Gastroesophageal sphincter (tissue), 4 donors: Measurements from ENCODE around the gene PPP6R3. TPM values are rescaled to one million over a fixed set of nuclear protein-coding genes. Genes with fewer than 3 reads are reported as not detected.
A peak's percentile ranks its signal among the peaks of the same experiment; 100 is the strongest.
"Not testable (repeated sequence)": the region's sequence is repeated elsewhere in the genome, so short reads cannot be mapped to it uniquely, and the experiment has no call there.

Experiments used
- ATAC-seq: fragments of 150-250 bp; one replicate; pipeline ENCODE4 v1.9.1; 2016; ENCODE audit warnings: mild to moderate bottlenecking, moderate library complexity
- H3K27ac ChIP-seq, 4 donors: fragments of 200-600 bp; sonication (generic) in 3 of 4; 1 replicate in 3 of 4; 2 replicates in 1 of 4; pipeline ENCODE4 v1.5.1; 2016 to 2019
- H3K27me3 ChIP-seq: fragments of 200-600 bp; sonication (generic); one replicate; pipeline ENCODE4 v1.5.1; 2019
- H3K36me3 ChIP-seq, 2 donors: fragments of 200-600 bp; sonication (generic); one replicate each; pipeline ENCODE4 v1.5.1; 2019; ENCODE audit warnings: control low read depth in 1 of 2
- H3K4me1 ChIP-seq, 3 donors: fragments of 200-600 bp; sonication (generic); 1 replicate in 2 of 3; 2 replicates in 1 of 3; pipeline ENCODE4 v1.5.1; 2016 to 2019; ENCODE audit warnings: control low read depth in 2 of 3
- H3K4me3 ChIP-seq, 2 donors: fragments of 200-600 bp; sonication (generic); one replicate each; pipeline ENCODE4 v1.5.1; 2019; ENCODE audit warnings: mild to moderate bottlenecking in 1 of 2, moderate library complexity in 1 of 2
- H3K9me3 ChIP-seq, 3 donors: fragments of 200-600 bp; sonication (generic); one replicate each; pipeline ENCODE4 v1.5.1; 2017 to 2019; ENCODE audit warnings: control low read depth in 2 of 3
- EP300 ChIP-seq: sonication (generic); formaldehyde crosslinking; IDR thresholded peaks from one replicate; pipeline ENCODE4 v1.6.1; 2017; ENCODE audit warnings: antibody characterized with exemption, mild to moderate bottlenecking
- POLR2A ChIP-seq, 2 donors: fragments of 450-650 bp; IDR thresholded peaks; one replicate each; pipeline ENCODE4 v1.6.1; 2017; ENCODE audit warnings: antibody characterized with exemption in 2 of 2, mild to moderate bottlenecking in 2 of 2, moderate library complexity in 1 of 2
- POLR2AphosphoS5 ChIP-seq: sonication (generic); formaldehyde crosslinking; IDR thresholded peaks from one replicate; pipeline ENCODE4 v1.6.1; 2017; ENCODE audit warnings: antibody characterized with exemption
- WGBS, 2 donors: methylation state at CpG; one replicate each; pipeline ENCODE4 v1.1.5; 2018; ENCODE audit warnings: low coverage in 1 of 2; 5-methylcytosine and 5-hydroxymethylcytosine counted together
- total RNA-seq, 4 donors: library from RNA; depleted of rRNA; stranded (reverse); fragments of >200 nt; gene quantifications; one replicate each; pipeline ENCODE4 v1.1.0, GENCODE V29; 2016
- TF ChIP-seq, protein P1 (sequence below), 4 experiments: fragments of 200-600 bp in 2 of 4; fragments of 450-650 bp in 2 of 4; sonication (generic) in 1 of 4; IDR thresholded peaks; one replicate each; pipeline ENCODE4 v1.5.1; 2017 to 2019; ENCODE audit warnings: antibody characterized with exemption in 4 of 4, mild to moderate bottlenecking in 2 of 4, moderate library complexity in 2 of 4

Gene PPP6R3
- total RNA-seq, 4 donors from 2014 or later = 128 to 164 (median 144) TPM

DNA sequence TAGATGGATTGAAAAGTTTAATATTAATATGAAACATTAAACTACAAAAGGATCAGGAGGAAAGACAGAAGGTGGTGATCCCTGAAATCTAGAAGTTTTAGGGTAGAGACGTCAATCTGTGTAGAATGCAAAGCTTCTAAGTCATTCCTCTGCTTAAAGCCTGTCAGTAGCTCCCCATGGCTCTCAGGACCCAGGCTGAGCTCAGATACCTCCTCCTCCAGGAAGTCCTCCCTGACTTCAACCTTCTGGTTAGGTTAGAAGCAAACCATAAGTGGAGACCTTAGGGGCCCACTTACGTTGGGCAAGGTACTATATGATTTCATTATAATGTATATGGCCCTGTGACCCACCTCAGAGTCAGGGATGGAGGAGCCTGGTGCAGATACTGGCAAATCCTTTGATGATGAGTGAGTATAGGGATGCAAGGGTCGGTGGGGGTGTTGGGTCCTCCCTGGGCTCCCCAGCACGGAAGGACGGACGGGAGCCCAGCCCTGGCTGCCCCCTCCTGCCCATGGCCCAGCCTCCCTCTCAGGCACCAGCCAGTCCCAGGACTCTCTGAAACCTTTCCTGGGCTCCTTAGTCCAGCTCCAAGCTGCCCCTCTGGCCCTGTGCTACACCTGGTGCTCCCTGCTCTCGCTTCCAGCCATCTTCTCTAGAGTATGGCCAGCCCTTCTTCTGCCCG lies 3.2 kb upstream of the PPP6R3 start:
- TF ChIP-seq, protein P1, sequence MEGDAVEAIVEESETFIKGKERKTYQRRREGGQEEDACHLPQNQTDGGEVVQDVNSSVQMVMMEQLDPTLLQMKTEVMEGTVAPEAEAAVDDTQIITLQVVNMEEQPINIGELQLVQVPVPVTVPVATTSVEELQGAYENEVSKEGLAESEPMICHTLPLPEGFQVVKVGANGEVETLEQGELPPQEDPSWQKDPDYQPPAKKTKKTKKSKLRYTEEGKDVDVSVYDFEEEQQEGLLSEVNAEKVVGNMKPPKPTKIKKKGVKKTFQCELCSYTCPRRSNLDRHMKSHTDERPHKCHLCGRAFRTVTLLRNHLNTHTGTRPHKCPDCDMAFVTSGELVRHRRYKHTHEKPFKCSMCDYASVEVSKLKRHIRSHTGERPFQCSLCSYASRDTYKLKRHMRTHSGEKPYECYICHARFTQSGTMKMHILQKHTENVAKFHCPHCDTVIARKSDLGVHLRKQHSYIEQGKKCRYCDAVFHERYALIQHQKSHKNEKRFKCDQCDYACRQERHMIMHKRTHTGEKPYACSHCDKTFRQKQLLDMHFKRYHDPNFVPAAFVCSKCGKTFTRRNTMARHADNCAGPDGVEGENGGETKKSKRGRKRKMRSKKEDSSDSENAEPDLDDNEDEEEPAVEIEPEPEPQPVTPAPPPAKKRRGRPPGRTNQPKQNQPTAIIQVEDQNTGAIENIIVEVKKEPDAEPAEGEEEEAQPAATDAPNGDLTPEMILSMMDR (IDR thresholded peaks at IDR 0.05) = no peak
- TF ChIP-seq EP300 = no peak
- TF ChIP-seq POLR2A (IDR thresholded peaks at IDR 0.05) = no peak
- no peak for TF ChIP-seq POLR2AphosphoS5
- Histone ChIP-seq H3K9me3 (no peaks in the 10 kb centered on the region), H3K27ac (no peak overlapping the region), H3K4me1 (peaks cover 0 to 16% (median 4%) of the 10 kb centered on the region in 3 donors), H3K36me3 (no peaks in the 10 kb centered on the region), H3K4me3 (no peak overlapping the region), H3K27me3 (no peaks in the 10 kb centered on the region)
- no peak for ATAC-seq
- 66 to 72% methylated on average over 3 to 4 of the region's 8 CpGs for WGBS, 2 donors

DNA sequence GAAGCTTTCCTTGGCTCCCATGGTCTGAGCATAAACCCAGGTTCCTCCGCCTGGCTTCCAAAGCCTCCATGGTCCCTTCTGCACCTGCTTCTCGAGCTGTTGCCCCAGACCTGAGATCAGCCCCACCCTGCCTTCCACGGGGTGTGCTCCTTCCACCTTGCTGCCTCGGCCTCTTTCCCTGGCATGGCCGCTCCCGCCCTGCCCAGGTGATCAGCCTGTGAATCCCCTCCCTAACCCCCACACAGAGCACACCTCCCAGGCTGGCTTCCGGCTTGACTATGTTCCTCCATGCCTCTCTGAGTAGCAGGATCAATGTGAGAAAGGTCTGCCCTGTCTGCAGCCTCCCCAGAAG lies 2.7 kb upstream of the PPP6R3 start:
- H3K4me3 ChIP-seq = no peak overlapping the region

DNA sequence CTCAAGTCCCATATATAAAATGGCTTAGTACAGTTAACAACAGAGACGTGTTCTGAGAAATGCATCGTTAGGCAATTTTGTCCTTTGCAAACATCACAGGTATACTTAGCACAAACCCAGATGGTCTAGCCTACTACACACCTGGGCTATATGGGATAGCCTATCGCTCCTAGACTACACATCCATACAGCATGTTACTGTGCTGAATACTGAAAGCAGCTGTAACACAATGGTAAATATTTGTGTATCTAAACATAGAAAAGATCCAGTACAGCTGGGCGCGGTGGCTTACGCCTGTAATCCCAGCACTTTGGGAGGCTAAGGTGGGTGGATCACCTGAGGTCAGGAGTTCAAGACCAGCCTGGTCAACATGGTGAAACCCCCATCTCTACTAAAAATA lies 2.2 kb upstream of the PPP6R3 start:
- ATAC-seq, H3K27ac ChIP-seq, H3K36me3 ChIP-seq, H3K27me3 ChIP-seq, H3K9me3 ChIP-seq, H3K4me3 ChIP-seq: not testable (repeated sequence)
- 71 to 77% methylated on average over 5 to 6 of the region's 6 CpGs for WGBS, 2 donors
- H3K4me1 ChIP-seq = peaks cover 0 to 26% (median 13%) of the 10 kb centered on the region in 3 donors

More for the DNA sequence above, 2.7 kb upstream of the PPP6R3 start:
- H3K9me3 ChIP-seq = no peaks in the 10 kb centered on the region
- ATAC-seq = no peak
- WGBS, 2 donors = 55 to 100% methylated on average over 1 to 5 of the region's 7 CpGs
- H3K27ac ChIP-seq = no peak overlapping the region
- H3K4me1 ChIP-seq = peaks cover 0 to 22% (median 9%) of the 10 kb centered on the region in 3 donors
- TF ChIP-seq, protein P1 (IDR thresholded peaks at IDR 0.05) = no peak
- TF ChIP-seq EP300 (no peak), POLR2AphosphoS5 (no peak), POLR2A (IDR thresholded peaks at IDR 0.05) (no peak)
- H3K27me3 ChIP-seq = no peaks in the 10 kb centered on the region
- no peaks in the 10 kb centered on the region for H3K36me3 ChIP-seq

DNA sequence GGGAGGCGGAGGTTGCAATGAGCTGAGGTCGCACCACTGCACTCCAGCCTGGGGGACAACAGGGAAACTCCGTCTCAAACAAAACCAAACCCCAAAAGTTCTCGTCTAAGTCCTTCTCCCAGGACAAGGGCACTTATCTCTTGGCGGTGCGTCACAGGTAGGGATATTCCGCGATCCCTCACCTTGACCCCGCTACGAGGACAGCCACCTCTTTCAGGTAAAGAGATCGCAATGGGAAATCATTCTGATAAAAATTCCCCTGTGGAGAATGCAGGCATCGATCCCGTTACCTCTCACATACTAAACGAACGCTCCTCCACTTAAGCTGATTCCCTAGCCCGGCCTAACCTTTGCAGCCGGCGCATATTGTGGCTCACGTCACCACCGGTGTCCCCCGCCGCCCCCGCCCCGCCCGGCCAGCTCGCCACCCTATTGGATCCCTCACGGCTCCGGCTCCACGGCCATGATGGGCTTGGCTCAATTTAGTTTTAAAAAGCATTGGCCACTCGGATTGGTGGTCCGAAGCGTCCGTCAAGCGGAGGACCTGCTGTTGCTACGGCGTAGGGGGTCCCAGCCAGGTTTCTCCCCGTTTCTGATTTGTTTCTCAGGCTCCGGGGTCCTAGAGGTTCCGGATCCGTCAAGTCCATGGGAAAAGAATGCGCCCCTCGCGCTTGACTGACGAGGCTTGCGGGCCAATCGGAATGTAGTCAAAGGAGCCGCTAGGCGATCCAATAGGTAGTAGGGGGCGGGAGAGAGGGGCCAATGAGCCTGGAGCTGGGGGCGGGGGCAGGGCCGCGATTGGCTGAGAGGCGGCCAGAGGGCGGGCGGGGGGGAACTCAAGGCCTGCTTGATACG lies 439 bp upstream of the PPP6R3 start:
- Histone ChIP-seq H3K4me1 (peaks cover 1 to 44% (median 28%) of the 10 kb centered on the region in 3 donors), H3K27me3 (no peaks in the 10 kb centered on the region), H3K36me3 (no peaks in the 10 kb centered on the region), H3K9me3 (no peaks in the 10 kb centered on the region), H3K27ac (peak overlapping the region; percentile 91 to 99 (median 99)), H3K4me3 (peak overlapping the region; percentile 84 to 97)
- ATAC-seq = peak; percentile 94
- 1 to 17% methylated on average over 10 to 12 of the region's 56 CpGs for WGBS, 2 donors
- TF ChIP-seq, protein P1 (IDR thresholded peaks at IDR 0.05) = peak in 2 of 4 experiments; percentile 23 to 43
- TF ChIP-seq EP300 (no peak), POLR2A (IDR thresholded peaks at IDR 0.05) (no peak), POLR2AphosphoS5 (peak; percentile 32)

GRCh38 chr11:68461575-68461917 lies 994 bp downstream of the PPP6R3 start:
- no peak for TF ChIP-seq POLR2AphosphoS5
- TF ChIP-seq, protein P1 (IDR thresholded peaks at IDR 0.05) = no peak
- no peak for TF ChIP-seq EP300
- TF ChIP-seq POLR2A (IDR thresholded peaks at IDR 0.05) = no peak
- peak overlapping the region; percentile 91 to 99 (median 99) for H3K27ac ChIP-seq
- H3K9me3 ChIP-seq = no peaks in the 10 kb centered on the region
- H3K4me3 ChIP-seq = peak overlapping the region; percentile 84 to 97
- WGBS, 2 donors = 0% methylated on average over 10 to 11 of the region's 12 CpGs
- ATAC-seq = no peak
- H3K4me1 ChIP-seq = peaks cover 3 to 58% (median 32%) of the 10 kb centered on the region in 3 donors
- H3K36me3 ChIP-seq = no peaks in the 10 kb centered on the region
- H3K27me3 ChIP-seq = no peaks in the 10 kb centered on the region
